ENCODE data around the gene PDGFA. TPM values are rescaled to one million over a fixed set of nuclear protein-coding genes. Genes with fewer than 3 reads are reported as not detected.

The PDGFA gene
- total and polyA plus RNA-seq, 2 donors from 2014 or later = 14.1 to 53.0 TPM

- intact Hi-C loops (cut with DNase I) = no loop called here
- no peak overlapping the region for H3K27ac ChIP-seq (ENCODE audit: low read depth in 2 of 2, low read length in 2 of 2)
- TF ChIP-seq CTCF (IDR thresholded peaks at IDR 0.05; ENCODE audit: borderline replicate concordance, extremely low read depth, insufficient read depth) = no peak
- no peak overlapping the region for H3K9ac ChIP-seq (ENCODE audit: low read length in 3 of 3)
- DNase-seq (peak in 1 of 5 donors; percentile 65), FAIRE-seq (no peak)
- H3K27me3 ChIP-seq (ENCODE audit: control insufficient read depth, insufficient read depth, low read length) = no peaks in the 10 kb centered on the region
- no peaks in the 10 kb centered on the region for H3K36me3 ChIP-seq (ENCODE audit: control insufficient read depth in 2 of 3, insufficient read depth in 3 of 3, low read length in 3 of 3)
- H3K4me3 ChIP-seq (ENCODE audit: low read length in 3 of 3) = no peak overlapping the region
- H3K9me3 ChIP-seq (ENCODE audit: control insufficient read depth in 2 of 3, insufficient read depth in 1 of 3, low read length in 3 of 3) = peaks cover 0 to 5% (median 0%) of the 10 kb centered on the region in 3 donors
- H3K4me1 ChIP-seq (ENCODE audit: control insufficient read depth in 2 of 3, insufficient read depth in 2 of 3, low read depth in 1 of 3, low read length in 3 of 3) = no peaks in the 10 kb centered on the region
Observed at GRCh38 chr7:543501-544337, 24.1 kb upstream of the PDGFA start.

- H3K4me1 ChIP-seq (ENCODE audit: control insufficient read depth in 2 of 3, insufficient read depth in 2 of 3, low read depth in 1 of 3, low read length in 3 of 3) = no peaks in the 10 kb centered on the region
- DNase-seq = peak in 1 of 5 donors; percentile 81
- H3K27me3 ChIP-seq (ENCODE audit: control insufficient read depth, insufficient read depth, low read length) = no peaks in the 10 kb centered on the region
- no peak for TF ChIP-seq CTCF (IDR thresholded peaks at IDR 0.05; ENCODE audit: borderline replicate concordance, extremely low read depth, insufficient read depth)
- H3K36me3 ChIP-seq (ENCODE audit: control insufficient read depth in 2 of 3, insufficient read depth in 3 of 3, low read length in 3 of 3) = no peaks in the 10 kb centered on the region
- intact Hi-C loops (cut with DNase I) = no loop called here
- H3K4me3 ChIP-seq (ENCODE audit: low read length in 3 of 3) = no peak overlapping the region
- H3K9me3 ChIP-seq (ENCODE audit: control insufficient read depth in 2 of 3, insufficient read depth in 1 of 3, low read length in 3 of 3) = peaks cover 0 to 5% (median 0%) of the 10 kb centered on the region in 3 donors
- no peak overlapping the region for H3K9ac ChIP-seq (ENCODE audit: low read length in 3 of 3)
- FAIRE-seq = no peak
- H3K27ac ChIP-seq (ENCODE audit: low read depth in 2 of 2, low read length in 2 of 2) = no peak overlapping the region
Observed at GRCh38 chr7:542713-543500, 23.3 kb upstream of the PDGFA start.

- FAIRE-seq (no peak), DNase-seq (peak in 1 of 5 donors; percentile 55)
- no peak overlapping the region for H3K9ac ChIP-seq (ENCODE audit: low read length in 3 of 3)
- no peak overlapping the region for H3K4me3 ChIP-seq (ENCODE audit: low read length in 3 of 3)
- peaks cover 0 to 5% (median 0%) of the 10 kb centered on the region in 3 donors for H3K9me3 ChIP-seq (ENCODE audit: control insufficient read depth in 2 of 3, insufficient read depth in 1 of 3, low read length in 3 of 3)
- H3K36me3 ChIP-seq (ENCODE audit: control insufficient read depth in 2 of 3, insufficient read depth in 3 of 3, low read length in 3 of 3) = no peaks in the 10 kb centered on the region
- TF ChIP-seq CTCF (IDR thresholded peaks at IDR 0.05; ENCODE audit: borderline replicate concordance, extremely low read depth, insufficient read depth) = no peak
- peaks cover 0 to 3% (median 0%) of the 10 kb centered on the region in 3 donors for H3K4me1 ChIP-seq (ENCODE audit: control insufficient read depth in 2 of 3, insufficient read depth in 2 of 3, low read depth in 1 of 3, low read length in 3 of 3)
- H3K27ac ChIP-seq (ENCODE audit: low read depth in 2 of 2, low read length in 2 of 2) = no peak overlapping the region
- intact Hi-C loops (cut with DNase I) = no loop called here
- no peaks in the 10 kb centered on the region for H3K27me3 ChIP-seq (ENCODE audit: control insufficient read depth, insufficient read depth, low read length)
Observed at GRCh38 chr7:542131-542712, 22.6 kb upstream of the PDGFA start.
